NB4 (cell line): Measurements from ENCODE around the gene PIP5K1B.

Experiments
- POLR2A ChIP-seq: IDR thresholded peaks from 2 replicates; pipeline ENCODE4 v1.6.1; 2011; ENCODE audit warnings: mild to moderate bottlenecking; ENCODE audit not compliant: insufficient read length; ENCODE audit errors: extremely low read depth
- TF ChIP-seq, protein P1 (sequence below): IDR thresholded peaks from one replicate; pipeline ENCODE4 v1.5.1; 2012; ENCODE audit warnings: low read depth, low read length

DNA sequence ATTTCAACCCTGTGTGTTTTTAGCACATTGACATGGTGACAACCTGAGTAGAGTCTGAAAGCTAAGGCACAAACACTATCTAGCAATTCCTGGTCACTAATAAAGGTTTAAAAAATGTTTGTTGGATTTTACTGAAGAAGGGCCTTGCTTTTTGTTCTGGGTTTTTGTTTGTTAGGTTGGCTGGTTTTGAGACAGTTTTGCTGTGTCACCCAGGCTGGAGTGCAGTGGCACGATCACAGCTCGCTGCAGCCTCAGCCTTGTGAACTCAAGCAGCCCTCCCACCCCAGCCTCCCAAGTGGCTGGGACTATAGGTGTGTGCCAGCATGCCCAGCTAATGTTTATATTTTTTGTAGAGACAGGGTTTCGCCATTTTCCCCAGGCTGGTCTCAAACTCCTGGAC is 269.9 kb downstream of the PIP5K1B start:
- TF ChIP-seq, protein P1, sequence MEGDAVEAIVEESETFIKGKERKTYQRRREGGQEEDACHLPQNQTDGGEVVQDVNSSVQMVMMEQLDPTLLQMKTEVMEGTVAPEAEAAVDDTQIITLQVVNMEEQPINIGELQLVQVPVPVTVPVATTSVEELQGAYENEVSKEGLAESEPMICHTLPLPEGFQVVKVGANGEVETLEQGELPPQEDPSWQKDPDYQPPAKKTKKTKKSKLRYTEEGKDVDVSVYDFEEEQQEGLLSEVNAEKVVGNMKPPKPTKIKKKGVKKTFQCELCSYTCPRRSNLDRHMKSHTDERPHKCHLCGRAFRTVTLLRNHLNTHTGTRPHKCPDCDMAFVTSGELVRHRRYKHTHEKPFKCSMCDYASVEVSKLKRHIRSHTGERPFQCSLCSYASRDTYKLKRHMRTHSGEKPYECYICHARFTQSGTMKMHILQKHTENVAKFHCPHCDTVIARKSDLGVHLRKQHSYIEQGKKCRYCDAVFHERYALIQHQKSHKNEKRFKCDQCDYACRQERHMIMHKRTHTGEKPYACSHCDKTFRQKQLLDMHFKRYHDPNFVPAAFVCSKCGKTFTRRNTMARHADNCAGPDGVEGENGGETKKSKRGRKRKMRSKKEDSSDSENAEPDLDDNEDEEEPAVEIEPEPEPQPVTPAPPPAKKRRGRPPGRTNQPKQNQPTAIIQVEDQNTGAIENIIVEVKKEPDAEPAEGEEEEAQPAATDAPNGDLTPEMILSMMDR = no peak
- TF ChIP-seq POLR2A = no peak
